PC-3 (cell line): ENCODE data around the gene TMEM11. TPM values are rescaled to one million over a fixed set of nuclear protein-coding genes. Genes with fewer than 3 reads are reported as not detected.

Experiments
- ATAC-seq: fragments of 200-7000 bp; cut with Tn5 transposase; 2 replicates; pipeline ENCODE4 v1.9.1; 2020; ENCODE audit warnings: mild to moderate bottlenecking, moderate library complexity
- BruUV-seq: library from RNA; stranded (reverse); fragments of 400-500 nt; replicated peaks from 2 replicates; lab custom pipeline; 2021; lab: Mats Ljungman, UMichigan
- CTCF ChIA-PET: fragments of 300-600 bp; sonication (Branson Sonifier 250); formaldehyde crosslinking; loops from one replicate; lab custom pipeline; 2022; ENCODE audit warnings: antibody characterized with exemption; lab: Charles Lee
- POLR2A ChIA-PET: fragments of 300-600 bp; sonication (Branson Sonifier 250); formaldehyde crosslinking; loops from one replicate; lab custom pipeline; 2022; ENCODE audit warnings: antibody characterized with exemption; ENCODE audit not compliant: unreplicated experiment; lab: Charles Lee
- DNase-seq: peaks from one replicate; pipeline ENCODE4 v3.0.0-alpha.2; 2015
- H2AFZ ChIP-seq: fragments of 300-600 bp; sonication (generic); 2 replicates; pipeline ENCODE4 v1.6.0; 2016; ENCODE audit warnings: antibody characterized with exemption, low read length
- H3F3A ChIP-seq: fragments of 300-600 bp; sonication (generic); one replicate; pipeline ENCODE4 v1.6.0; 2017; ENCODE audit warnings: antibody characterized with exemption, low read length, control low read depth, mild to moderate bottlenecking; ENCODE audit not compliant: unreplicated experiment
- H3K27ac ChIP-seq: fragments of 300-600 bp; sonication (generic); 2 replicates; pipeline ENCODE4 v1.5.1; 2016; ENCODE audit warnings: mild to moderate bottlenecking, low read length
- H3K27me3 ChIP-seq: fragments of 300-600 bp; sonication (generic); 2 replicates; pipeline ENCODE4 v1.6.1; 2016; ENCODE audit warnings: low read length, mixed read lengths
- H3K36me3 ChIP-seq: fragments of 300-600 bp; sonication (generic); 2 replicates; pipeline ENCODE4 v1.6.1; 2016; ENCODE audit warnings: low read depth, mixed run types, low read length, mixed read lengths
- H3K4me1 ChIP-seq: fragments of 300-600 bp; sonication (generic); 2 replicates; pipeline ENCODE4 v1.5.1; 2016; ENCODE audit warnings: low read length; ENCODE audit not compliant: insufficient read depth
- H3K4me2 ChIP-seq: fragments of 300-600 bp; sonication (generic); 2 replicates; pipeline ENCODE4 v1.6.0; 2016; ENCODE audit warnings: low read length
- H3K4me3 ChIP-seq: fragments of 300-600 bp; sonication (generic); 2 replicates; pipeline ENCODE4 v1.5.1; 2016; ENCODE audit warnings: mild to moderate bottlenecking, low read length, mixed read lengths
- H3K79me2 ChIP-seq: fragments of 300-600 bp; sonication (generic); 2 replicates; pipeline ENCODE4 v1.6.1; 2017; ENCODE audit warnings: low read length, mixed read lengths
- H3K9ac ChIP-seq: fragments of 300-600 bp; sonication (generic); 2 replicates; pipeline ENCODE4 v1.6.0; 2016; ENCODE audit warnings: mild to moderate bottlenecking, low read length
- H3K9me2 ChIP-seq: fragments of 300-600 bp; sonication (generic); replicated peaks from 2 replicates; pipeline ENCODE4 v1.6.1; 2016; ENCODE audit warnings: mixed run types, low read length, mixed read lengths
- H3K9me3 ChIP-seq: fragments of 300-600 bp; sonication (generic); 2 replicates; pipeline ENCODE4 v1.6.1; 2016; ENCODE audit warnings: low read length, mixed read lengths
- H4K20me1 ChIP-seq: fragments of 300-600 bp; sonication (generic); 2 replicates; pipeline ENCODE4 v1.6.1; 2016; ENCODE audit warnings: low read length, mixed read lengths
- EZH2 ChIP-seq: fragments of 300-600 bp; sonication (generic); IDR thresholded peaks from one replicate; pipeline ENCODE4 v1.6.1; 2017; ENCODE audit warnings: antibody characterized with exemption, mild to moderate bottlenecking, low read length; ENCODE audit not compliant: unreplicated experiment
- EZH2phosphoT487 ChIP-seq: fragments of 300-600 bp; sonication (generic); IDR thresholded peaks from 2 replicates; pipeline ENCODE4 v1.6.1; 2018; ENCODE audit warnings: mild to moderate bottlenecking, antibody characterized with exemption, low read length, borderline replicate concordance
- intact Hi-C: fragments of 100-400 bp; cut with micrococcal nuclease; formaldehyde crosslinking; loops from 2 replicates; pipeline ENCODE4 v1.9.0; 2023
- total RNA-seq: library from RNA; depleted of rRNA; stranded (reverse); fragments of >200 nt; gene quantifications from 2 replicates; pipeline ENCODE4 v1.2.3, GENCODE V29; 2014
- TF ChIP-seq, protein P1 (sequence below): fragments of 300-600 bp; sonication (generic); conservative IDR thresholded peaks from 2 replicates; pipeline ENCODE4 v1.5.1; 2017; ENCODE audit warnings: antibody characterized with exemption, low read depth, mild to moderate bottlenecking, low read length

Gene TMEM11
- total RNA-seq, 1 experiment from 2014 or later = 70.8 TPM

DNA sequence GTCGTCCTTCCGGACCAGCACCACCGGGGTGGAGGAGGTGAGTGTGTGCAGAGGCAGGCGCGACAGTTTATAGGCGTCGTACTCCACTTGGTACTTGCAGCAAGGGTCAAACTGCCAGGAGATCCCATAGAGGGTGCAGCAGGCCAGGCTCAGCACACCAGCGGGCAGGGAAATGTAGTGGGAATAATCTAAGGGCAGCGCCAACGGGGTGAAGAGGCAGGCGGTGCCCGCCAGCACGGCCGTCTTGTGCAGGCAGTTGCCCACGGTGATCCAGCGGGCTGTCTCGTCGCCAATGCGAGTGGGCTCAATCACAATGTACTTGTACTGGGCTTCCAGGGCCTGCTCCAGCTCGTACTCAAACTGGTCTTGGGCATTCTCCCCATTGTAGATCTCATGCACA lies 15.6 kb downstream of the TMEM11 start:
- ATAC-seq = no peak
- Histone ChIP-seq H3K9ac (no peak overlapping the region), H3K9me3 (no peaks in the 10 kb centered on the region), H2AFZ (no peak overlapping the region), H3F3A (no peaks in the 10 kb centered on the region), H3K27ac (no peak overlapping the region), H4K20me1 (peaks cover 51% of the 10 kb centered on the region), H3K4me3 (no peak overlapping the region), H3K4me1 (peaks cover 6% of the 10 kb centered on the region; the same call in 1 of the 2 replicates), H3K27me3 (no peaks in the 10 kb centered on the region), H3K9me2 (no peaks in the 10 kb centered on the region), H3K4me2 (no peak overlapping the region), H3K79me2 (peaks cover 63% of the 10 kb centered on the region), H3K36me3 (peaks cover 26% of the 10 kb centered on the region)
- ChIA-PET POLR2A (no interaction called here), CTCF (no interaction called here)
- intact Hi-C loops = no loop called here
- DNase-seq = no peak
- BruUV-seq = no TSS peak
- TF ChIP-seq, protein P1, sequence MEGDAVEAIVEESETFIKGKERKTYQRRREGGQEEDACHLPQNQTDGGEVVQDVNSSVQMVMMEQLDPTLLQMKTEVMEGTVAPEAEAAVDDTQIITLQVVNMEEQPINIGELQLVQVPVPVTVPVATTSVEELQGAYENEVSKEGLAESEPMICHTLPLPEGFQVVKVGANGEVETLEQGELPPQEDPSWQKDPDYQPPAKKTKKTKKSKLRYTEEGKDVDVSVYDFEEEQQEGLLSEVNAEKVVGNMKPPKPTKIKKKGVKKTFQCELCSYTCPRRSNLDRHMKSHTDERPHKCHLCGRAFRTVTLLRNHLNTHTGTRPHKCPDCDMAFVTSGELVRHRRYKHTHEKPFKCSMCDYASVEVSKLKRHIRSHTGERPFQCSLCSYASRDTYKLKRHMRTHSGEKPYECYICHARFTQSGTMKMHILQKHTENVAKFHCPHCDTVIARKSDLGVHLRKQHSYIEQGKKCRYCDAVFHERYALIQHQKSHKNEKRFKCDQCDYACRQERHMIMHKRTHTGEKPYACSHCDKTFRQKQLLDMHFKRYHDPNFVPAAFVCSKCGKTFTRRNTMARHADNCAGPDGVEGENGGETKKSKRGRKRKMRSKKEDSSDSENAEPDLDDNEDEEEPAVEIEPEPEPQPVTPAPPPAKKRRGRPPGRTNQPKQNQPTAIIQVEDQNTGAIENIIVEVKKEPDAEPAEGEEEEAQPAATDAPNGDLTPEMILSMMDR = no peak
- TF ChIP-seq EZH2 = no peak
- no peak for TF ChIP-seq EZH2phosphoT487

DNA sequence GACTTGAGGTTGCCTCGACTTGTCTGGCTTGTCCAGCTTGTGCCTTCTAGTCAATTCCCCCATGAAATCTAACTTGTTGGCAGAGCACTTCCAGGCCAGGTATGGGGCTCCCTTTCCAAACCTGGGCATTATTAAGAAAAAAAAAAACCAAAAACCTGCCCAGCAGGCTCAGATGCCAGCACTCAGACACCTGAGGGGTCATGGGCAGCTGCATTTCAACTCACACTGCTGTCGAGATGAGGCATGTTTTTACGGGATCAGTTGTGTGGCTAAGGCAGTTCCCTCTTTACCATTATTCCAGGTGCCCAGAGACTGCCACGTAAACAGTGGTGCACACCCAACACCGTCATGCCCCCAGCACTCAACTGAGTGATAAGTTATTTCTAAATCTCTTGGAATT lies 17.8 kb downstream of the TMEM11 start:
- peaks cover 40% of the 10 kb centered on the region for H3K79me2 ChIP-seq

DNA sequence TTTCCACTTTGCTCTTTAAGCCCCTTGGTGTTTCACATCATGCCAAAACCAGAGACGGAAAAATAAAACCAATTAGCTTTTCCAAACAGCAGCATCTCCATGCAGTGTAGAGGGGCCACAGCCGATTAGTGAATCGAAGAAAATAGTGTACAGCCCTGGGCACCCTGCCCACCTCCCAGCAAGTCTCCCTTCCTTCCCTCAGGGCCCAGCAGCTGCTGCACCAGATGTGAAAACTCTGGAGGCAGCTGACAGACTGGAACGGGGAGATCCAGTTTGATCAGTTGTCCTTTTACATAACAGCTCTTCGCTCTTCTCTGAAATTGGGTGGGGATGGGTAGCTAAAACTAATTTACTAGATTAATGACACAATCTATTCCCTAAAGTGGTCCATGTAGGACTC lies 19.3 kb downstream of the TMEM11 start:
- peaks cover 21% of the 10 kb centered on the region for H4K20me1 ChIP-seq
- H3K9ac ChIP-seq = no peak overlapping the region
- no peak for DNase-seq
- TF ChIP-seq, protein P1 = no peak
- TF ChIP-seq EZH2phosphoT487 (no peak), EZH2 (no peak)
- H3K4me1 ChIP-seq = peaks cover 4% of the 10 kb centered on the region; the same call in 1 of the 2 replicates
- ATAC-seq = no peak
- H2AFZ ChIP-seq = no peak overlapping the region
- H3K4me3 ChIP-seq = no peak overlapping the region
- H3K79me2 ChIP-seq = peaks cover 26% of the 10 kb centered on the region
- CTCF ChIA-PET = interaction anchor here (0.5 kb wide), 1 partner anchor 9 kb away, joined by 9 read pairs; no protein-coding TSS in a partner anchor
- no peaks in the 10 kb centered on the region for H3F3A ChIP-seq
- H3K36me3 ChIP-seq = peaks cover 26% of the 10 kb centered on the region
- no peaks in the 10 kb centered on the region for H3K27me3 ChIP-seq
- H3K27ac ChIP-seq = no peak overlapping the region
- no peaks in the 10 kb centered on the region for H3K9me2 ChIP-seq
- no peaks in the 10 kb centered on the region for H3K9me3 ChIP-seq
- POLR2A ChIA-PET = no interaction called here
- no peak overlapping the region for H3K4me2 ChIP-seq
- intact Hi-C loops = no loop called here
- no TSS peak for BruUV-seq

More for the DNA sequence above, 17.8 kb downstream of the TMEM11 start:
- CTCF ChIA-PET = no interaction called here
- no TSS peak for BruUV-seq
- Histone ChIP-seq H3K9ac (no peak overlapping the region), H2AFZ (no peak overlapping the region), H3K36me3 (peaks cover 26% of the 10 kb centered on the region), H3K9me3 (no peaks in the 10 kb centered on the region), H4K20me1 (peaks cover 35% of the 10 kb centered on the region), H3K4me2 (no peak overlapping the region), H3K27ac (no peak overlapping the region), H3K9me2 (no peaks in the 10 kb centered on the region), H3F3A (no peaks in the 10 kb centered on the region), H3K4me3 (no peak overlapping the region), H3K27me3 (no peaks in the 10 kb centered on the region), H3K4me1 (peaks cover 6% of the 10 kb centered on the region; the same call in 1 of the 2 replicates)
- intact Hi-C loops = no loop called here
- POLR2A ChIA-PET = no interaction called here
- DNase-seq (peak; percentile 10), ATAC-seq (no peak)
- no peak for TF ChIP-seq EZH2phosphoT487
- TF ChIP-seq, protein P1 = no peak
- TF ChIP-seq EZH2 = no peak
